HFF-Myc (cell line): ENCODE measurements around the gene SPDYE1.
A peak's percentile ranks its signal among the peaks of the same experiment; 100 is the strongest.
"Not testable (repeated sequence)": the region's sequence is repeated elsewhere in the genome, so short reads cannot be mapped to it uniquely, and the experiment has no call there.

Experiments
- DNase-seq: peaks from one replicate; pipeline ENCODE4 v3.0.0-alpha.2; 2011; ENCODE audit warnings: low read depth; ENCODE audit errors: extremely low read depth
- H3K4me3 ChIP-seq: replicated peaks from 2 replicates; pipeline ENCODE4 v1.5.1; 2011; ENCODE audit warnings: low read depth, mild to moderate bottlenecking, control low read depth, low read length
- TF ChIP-seq, protein P1 (sequence below): IDR thresholded peaks from 2 replicates; pipeline ENCODE4 v1.5.1; 2012; ENCODE audit warnings: mild to moderate bottlenecking, low read depth, low read length, control low read depth; ENCODE audit errors: missing control alignments

Gene SPDYE1

DNA sequence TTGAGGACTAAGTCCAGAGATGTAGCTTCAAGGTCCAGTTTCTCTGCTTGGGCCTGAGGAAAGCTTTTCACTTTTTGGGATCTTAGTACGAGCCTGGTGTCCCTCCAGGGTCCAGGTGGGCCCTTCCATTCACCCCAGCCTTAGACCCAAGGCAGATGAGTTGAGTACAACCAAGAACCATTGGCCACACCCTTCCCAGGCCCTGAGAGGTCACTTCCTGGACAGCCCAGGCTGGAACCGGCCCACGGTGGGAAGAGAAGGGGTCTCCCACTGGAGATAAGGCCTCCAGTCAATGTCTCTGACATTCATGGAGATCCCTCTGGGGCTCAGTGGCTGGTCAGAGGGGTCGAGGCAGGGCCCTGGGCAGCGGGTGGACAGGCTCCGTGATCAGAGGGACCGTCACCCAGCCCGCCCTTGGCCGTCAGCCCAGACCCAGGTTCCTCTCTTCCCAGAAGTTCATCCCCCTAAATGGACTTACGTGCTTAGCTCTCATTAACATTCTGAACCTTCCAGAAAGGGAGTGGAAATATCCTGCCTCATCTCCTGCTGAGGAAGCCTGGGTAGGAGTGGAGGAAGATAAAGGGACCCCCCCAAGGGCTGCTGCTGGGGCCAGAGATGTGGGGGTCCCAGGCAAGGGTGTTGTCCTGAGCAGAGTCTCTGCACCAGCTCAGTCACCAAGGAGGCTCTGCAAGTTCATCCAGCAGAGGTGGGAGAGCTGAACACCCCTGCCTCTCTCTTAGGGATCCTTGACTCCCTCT is 22.8 kb upstream of the SPDYE1 start:
- not testable (repeated sequence) for DNase-seq, H3K4me3 ChIP-seq

DNA sequence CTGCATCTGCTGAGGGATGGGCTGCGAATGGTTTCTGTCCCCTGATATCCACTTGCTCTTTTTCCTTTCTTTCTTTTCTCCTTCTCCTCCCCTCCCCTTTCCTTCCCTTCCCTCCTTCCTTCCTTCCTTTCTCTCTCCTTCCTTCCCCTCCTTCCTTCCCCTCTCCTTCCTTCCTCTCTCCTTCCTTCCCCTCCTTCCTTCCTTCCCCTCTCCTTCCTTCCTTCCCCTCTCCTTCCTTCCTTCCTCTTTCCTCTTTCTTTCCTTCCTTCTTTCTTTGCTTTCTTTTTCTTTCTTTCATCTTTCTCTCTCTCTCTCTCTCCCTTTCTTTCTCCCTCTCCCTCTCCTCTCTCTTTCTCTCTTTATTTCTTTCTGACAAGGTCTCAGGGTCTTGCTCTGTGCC is 20.2 kb upstream of the SPDYE1 start:
- no peak for DNase-seq
- TF ChIP-seq, protein P1, sequence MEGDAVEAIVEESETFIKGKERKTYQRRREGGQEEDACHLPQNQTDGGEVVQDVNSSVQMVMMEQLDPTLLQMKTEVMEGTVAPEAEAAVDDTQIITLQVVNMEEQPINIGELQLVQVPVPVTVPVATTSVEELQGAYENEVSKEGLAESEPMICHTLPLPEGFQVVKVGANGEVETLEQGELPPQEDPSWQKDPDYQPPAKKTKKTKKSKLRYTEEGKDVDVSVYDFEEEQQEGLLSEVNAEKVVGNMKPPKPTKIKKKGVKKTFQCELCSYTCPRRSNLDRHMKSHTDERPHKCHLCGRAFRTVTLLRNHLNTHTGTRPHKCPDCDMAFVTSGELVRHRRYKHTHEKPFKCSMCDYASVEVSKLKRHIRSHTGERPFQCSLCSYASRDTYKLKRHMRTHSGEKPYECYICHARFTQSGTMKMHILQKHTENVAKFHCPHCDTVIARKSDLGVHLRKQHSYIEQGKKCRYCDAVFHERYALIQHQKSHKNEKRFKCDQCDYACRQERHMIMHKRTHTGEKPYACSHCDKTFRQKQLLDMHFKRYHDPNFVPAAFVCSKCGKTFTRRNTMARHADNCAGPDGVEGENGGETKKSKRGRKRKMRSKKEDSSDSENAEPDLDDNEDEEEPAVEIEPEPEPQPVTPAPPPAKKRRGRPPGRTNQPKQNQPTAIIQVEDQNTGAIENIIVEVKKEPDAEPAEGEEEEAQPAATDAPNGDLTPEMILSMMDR = no peak
- H3K4me3 ChIP-seq = no peak overlapping the region

DNA sequence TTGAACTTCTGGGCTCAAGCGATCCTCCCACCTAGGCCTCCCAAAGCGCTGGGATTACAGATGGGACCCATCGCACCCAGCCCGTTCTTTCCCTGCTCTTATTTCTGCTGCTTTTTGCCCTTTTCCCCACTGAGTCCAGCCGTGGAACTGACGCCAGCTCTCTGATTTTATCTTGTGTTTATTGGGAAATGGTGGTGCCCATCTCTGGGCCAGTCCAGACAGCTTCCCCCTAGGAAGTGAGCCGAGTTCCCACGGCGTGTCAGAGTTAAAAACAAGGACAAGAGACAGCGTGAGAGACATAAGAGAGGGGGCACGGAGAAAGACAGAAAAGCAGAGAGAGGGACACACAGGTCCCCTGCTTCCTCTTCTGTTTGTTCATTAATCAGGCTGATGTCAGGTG is 19.6 kb upstream of the SPDYE1 start:
- not testable (repeated sequence) for H3K4me3 ChIP-seq, DNase-seq

DNA sequence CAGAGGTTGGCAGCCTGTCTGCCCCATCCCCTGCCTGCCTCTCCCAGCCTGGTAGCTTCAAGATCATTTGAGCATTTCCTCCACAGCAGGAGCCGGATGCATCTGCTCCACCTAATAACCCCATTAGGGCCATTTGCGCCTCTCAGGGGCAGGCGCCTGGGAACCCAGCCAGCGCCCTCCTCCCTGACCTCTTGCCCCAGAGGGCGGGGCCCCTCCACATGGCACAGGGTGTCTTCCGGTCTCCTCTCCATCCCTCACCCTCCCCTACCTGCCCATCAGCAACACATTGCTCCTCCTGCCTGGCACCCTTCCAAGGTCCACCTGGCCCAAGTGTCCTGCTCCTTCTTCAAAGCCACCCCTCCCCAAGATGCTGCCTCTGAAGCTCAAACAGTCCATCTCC is 14.8 kb upstream of the SPDYE1 start:
- H3K4me3 ChIP-seq, DNase-seq: not testable (repeated sequence)

DNA sequence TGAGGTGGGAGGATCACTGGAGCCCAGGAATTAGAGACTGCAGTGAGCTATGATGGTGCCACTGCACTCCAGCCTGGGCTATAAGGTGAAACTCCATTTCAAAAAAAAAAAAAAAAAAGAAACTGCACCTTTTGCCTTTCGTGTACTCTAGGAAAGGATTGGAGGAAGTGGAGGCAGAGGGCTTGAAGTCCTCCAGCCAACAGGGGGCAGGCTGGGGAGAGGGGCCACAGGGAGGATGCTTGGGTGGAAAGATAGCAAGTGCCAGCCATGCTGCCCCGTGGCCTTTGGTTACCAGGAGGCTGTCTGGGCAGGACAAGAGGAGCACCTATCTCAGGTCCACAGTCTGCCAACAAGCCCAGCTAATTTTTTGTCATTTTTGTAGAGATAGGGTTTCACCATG is 14.0 kb upstream of the SPDYE1 start:
- DNase-seq, H3K4me3 ChIP-seq: not testable (repeated sequence)
- TF ChIP-seq, protein P1 = peak; percentile 15

DNA sequence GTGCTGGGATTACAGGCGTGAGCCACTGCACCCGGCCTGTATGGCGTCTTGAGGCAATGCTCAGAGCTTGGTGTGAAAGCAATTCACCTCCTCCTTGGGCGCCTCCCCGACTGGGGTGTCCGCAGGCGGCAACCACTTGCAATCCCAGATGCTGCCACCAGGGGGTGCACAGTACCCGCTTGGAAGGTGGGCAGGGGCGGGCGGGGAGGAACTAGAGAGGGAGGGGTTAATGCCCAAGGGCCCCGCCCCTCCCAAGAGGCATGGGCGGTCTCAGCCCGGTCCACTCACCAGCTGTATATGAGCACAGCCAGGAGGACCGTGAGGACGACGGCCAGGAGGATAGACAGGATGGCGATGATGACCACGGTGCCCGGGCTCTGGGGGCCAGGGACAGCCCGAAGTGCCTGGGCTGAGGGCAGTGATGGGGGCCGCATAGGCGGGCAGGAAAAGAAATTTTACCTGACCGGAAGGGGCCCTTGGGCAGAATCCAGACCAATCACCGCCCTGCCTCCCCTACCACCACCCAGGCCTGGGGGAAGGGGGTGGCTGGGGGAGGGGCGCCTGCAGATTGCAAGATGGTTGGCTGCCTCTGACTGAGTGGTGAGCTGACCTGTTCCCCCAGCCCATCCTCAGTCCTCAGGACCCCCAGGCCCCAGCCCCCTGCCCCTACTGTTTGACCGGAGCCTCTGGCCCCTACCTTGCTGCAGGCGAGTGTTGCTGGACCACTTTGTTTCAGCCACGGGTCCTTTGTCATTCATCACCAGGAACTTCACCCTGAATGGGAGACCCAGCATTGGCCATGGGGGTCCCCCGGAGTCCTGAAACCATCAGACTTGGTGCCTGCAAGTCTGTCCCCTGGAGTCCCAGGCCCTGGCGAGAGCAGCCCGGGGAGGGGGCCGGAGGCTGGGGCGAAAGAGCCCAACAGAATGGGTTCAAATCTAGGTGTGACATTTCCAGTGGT is 11.5 kb upstream of the SPDYE1 start:
- peak; percentile 9 for DNase-seq
- TF ChIP-seq, protein P1 = peak; percentile 44
- H3K4me3 ChIP-seq = not testable (repeated sequence)

DNA sequence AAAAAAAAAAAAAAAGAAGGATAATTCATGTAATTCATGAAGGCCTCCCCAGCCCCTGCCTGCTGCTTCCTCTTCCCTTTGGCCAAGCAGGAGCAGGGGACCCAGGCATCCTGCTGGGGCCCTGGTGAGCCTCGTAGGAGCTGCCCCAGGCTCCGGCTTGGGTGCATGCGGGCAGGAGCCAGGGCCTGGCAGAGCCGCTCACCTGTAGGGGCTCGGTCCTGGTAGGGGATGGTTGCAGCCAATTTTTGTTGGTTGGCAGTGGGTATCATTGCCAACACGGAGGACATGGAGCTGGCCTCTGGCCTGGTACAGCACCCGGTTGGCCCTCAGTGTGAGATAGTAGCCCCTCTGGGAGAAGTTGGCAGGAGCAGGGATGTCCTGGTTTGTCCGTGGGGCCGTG is 10.2 kb upstream of the SPDYE1 start:
- H3K4me3 ChIP-seq, DNase-seq: not testable (repeated sequence)

DNA sequence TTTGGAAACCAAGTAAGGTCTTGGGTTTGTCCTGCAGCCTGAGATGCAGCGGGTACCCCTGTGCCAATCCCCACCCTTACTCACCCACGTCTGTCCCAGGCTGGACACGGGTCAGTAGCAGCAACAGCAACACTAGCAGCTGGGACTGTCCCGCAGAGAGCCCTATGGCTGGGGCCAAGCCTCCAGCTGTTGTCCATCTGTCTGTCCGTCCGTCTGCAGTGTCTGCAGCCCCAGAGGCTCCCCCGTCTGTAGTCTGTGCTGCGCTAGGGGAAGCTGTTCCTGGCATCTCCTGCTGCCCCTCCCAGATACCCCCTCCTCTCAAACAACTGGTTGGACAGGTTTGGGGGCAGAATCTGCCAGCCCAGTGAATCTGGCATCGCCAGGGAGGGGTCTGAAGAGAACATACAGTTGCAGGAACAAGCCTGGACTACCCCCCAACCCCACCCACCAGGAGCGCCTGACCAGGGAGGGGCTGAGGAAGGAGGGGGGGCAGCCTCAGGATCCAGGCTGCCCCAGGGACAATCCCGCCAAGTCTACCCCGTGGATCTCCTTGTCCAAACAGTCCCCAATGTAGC is 7.6 kb upstream of the SPDYE1 start:
- H3K4me3 ChIP-seq, DNase-seq: not testable (repeated sequence)

DNA sequence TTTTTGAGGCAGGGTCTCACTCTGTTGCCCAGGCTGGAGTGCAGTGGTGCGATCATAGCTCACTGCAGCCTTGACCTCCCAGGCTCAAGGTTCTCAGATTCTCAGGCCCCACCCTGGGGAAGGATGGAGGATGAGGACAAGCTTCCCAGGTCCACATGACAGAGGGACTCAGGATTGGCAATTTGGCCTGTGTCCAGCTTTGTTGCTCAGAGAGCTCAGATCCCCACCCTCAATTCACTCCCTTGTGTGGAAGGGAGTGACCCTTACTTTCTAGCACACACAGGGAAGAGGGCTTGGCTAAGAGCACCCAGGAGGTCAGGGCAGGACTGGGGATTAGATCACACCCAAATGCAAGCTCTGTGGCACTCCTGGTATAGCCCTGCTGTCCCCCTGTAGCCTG is 6.9 kb upstream of the SPDYE1 start:
- DNase-seq, H3K4me3 ChIP-seq: not testable (repeated sequence)

DNA sequence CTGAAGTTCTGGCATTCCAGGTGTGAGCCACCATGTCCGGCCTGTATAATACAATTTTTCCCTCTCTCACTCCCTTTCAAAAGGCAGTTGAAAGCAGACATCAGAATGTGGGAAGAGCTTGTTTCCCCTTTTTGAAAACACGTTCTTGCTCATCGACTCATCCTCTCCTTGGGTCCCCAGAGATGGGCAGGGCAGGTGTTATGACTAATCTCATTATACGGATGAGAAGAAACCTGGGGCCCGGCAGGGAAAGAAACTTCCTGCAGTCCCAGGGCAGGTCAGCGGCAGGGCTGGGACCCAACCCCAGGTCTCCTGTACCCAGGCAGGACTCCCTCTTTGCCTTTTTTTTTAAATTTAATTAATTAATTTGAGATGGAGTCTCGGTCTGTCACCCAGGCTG is 4.8 kb upstream of the SPDYE1 start:
- H3K4me3 ChIP-seq, DNase-seq: not testable (repeated sequence)

DNA sequence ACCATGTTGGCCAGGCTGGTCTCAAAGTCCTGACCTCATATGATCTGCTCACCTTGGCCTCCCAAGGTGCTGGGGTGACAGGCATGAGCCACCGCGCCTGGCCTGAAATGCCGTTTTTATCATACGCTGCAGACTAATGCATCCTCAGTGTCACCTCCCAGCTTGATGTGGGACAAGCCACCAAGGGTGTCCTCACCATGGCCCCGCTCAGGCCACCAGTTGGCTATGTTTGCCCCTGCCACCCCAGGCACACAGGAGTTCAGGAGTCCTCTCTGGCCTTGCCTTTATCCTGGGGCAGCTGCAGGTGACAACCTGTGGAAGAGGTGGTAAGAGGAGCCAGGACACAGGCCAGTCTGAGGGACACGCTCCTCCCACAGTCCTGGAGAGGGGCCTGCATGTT is 3.0 kb upstream of the SPDYE1 start:
- DNase-seq, H3K4me3 ChIP-seq: not testable (repeated sequence)

DNA sequence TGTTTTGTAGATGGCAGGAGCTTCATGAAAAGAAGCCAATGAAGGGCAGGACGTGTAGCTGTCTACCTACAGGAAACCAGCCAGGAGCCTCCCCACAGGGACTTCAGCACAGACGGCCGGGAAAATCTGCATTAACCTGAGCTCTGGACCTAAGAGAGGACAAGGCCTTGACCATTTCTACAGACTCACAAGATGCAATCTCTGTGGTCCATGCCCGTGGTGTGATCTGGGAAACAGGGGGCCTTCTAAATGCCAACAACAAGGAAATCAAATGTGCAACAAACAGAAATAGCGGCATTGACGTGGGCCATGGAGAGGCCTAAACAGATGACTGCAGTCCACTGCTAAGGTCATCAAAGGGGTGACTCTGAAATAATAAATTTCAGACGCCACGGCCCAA is 14.4 kb downstream of the SPDYE1 start:
- DNase-seq, H3K4me3 ChIP-seq: not testable (repeated sequence)

DNA sequence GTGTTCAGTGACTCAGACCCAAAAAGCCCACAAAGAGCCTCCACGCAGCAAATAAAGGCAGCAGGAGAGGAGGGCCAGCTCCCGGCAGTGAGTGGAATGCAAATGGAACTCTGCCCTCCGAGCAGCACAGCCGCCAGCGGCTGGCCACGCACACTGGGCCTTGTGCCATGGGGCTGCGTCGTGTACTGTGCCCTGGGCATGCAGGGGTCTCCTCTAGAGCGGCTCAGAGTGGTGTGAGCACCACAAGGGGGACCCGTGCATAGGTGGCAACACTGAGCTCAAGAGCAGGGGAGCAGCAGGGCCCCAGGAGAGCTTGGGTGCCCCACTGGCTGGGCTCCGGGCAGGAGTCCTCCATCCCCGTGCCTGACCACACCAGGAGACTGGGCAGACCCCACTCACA is 17.4 kb downstream of the SPDYE1 start:
- not testable (repeated sequence) for H3K4me3 ChIP-seq, DNase-seq
